ENCODE data around the gene PSMC6. TPM values are rescaled to one million over a fixed set of nuclear protein-coding genes. Genes with fewer than 3 reads are reported as not detected.
"Not testable (repeated sequence)": the region's sequence is repeated elsewhere in the genome, so short reads cannot be mapped to it uniquely, and the experiment has no call there.

Gene PSMC6
- total and polyA plus RNA-seq, 4 donors, result 108 to 124 (median 118) TPM

DNA sequence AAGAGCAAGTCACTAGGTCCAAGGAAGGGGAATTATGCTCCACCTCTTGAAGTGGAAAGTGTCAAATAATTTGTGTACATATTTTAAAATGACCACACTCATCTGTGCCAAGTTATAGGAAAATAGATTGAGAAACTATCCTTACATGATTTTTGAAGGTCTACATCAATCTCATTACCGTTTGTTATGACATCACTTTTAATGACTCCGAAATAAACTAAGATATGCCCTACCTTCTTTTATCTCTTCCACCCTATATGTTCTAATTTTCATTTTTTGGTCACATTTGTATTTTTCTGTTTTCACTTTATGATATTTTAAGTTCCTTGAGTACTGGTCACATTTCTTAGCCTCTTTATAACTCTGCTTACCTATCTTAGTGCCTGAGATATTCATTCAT, 3.3 kb upstream of the PSMC6 start:
- Histone ChIP-seq H3K27me3 (ENCODE audit: control insufficient read depth, insufficient read depth, low read length) (no peaks in the 10 kb centered on the region), H3K36me3 (ENCODE audit: control insufficient read depth, insufficient read depth, low read length) (no peaks in the 10 kb centered on the region), H3K4me1 (ENCODE audit: control insufficient read depth, insufficient read depth, low read length) (no peaks in the 10 kb centered on the region), H3K4me3 (ENCODE audit: low read depth, low read length) (no peak overlapping the region), H3K9me3 (ENCODE audit: control insufficient read depth, insufficient read depth, low read length) (no peaks in the 10 kb centered on the region), H3K27ac (ENCODE audit: low read depth, low read length) (no peak overlapping the region)
- no peak for DNase-seq (ENCODE audit: low read depth in 4 of 6, low spot score in 6 of 6)
- WGBS (ENCODE audit: insufficient coverage), result no CpG with 5 or more reads among the region's 2 CpGs

DNA sequence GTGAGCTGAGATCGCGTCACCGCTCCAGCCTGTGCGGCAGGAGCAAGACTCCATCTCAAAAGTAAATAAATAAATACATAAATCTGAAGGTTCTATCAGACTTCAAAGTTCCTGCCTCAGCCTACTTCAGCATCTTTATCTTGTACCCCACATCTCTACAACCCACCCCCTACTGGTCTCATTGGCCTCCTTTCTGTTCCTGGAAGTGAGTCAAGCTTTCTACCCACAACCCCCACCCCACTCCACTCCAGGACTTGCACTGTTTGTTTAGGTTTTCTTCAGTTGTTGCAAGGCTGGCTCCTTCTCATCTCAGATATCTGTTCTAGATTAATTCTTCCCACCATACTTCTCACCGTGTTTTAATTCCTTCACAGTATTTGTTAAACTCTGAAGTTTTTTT, 714 bp upstream of the PSMC6 start:
- Histone ChIP-seq H3K4me3 (ENCODE audit: low read depth, low read length) (peak overlapping the region; percentile 95), H3K4me1 (ENCODE audit: control insufficient read depth, insufficient read depth, low read length) (no peaks in the 10 kb centered on the region), H3K36me3 (ENCODE audit: control insufficient read depth, insufficient read depth, low read length) (peaks cover 5% of the 10 kb centered on the region), H3K27me3 (ENCODE audit: control insufficient read depth, insufficient read depth, low read length) (no peaks in the 10 kb centered on the region), H3K27ac (ENCODE audit: low read depth, low read length) (peak overlapping the region; percentile 87), H3K9me3 (ENCODE audit: control insufficient read depth, insufficient read depth, low read length) (no peaks in the 10 kb centered on the region)
- no CpG with 5 or more reads among the region's 5 CpGs for WGBS (ENCODE audit: insufficient coverage)
- DNase-seq (ENCODE audit: low read depth in 4 of 6, low spot score in 6 of 6), result peak in 1 of 6 donors; percentile 4

DNA sequence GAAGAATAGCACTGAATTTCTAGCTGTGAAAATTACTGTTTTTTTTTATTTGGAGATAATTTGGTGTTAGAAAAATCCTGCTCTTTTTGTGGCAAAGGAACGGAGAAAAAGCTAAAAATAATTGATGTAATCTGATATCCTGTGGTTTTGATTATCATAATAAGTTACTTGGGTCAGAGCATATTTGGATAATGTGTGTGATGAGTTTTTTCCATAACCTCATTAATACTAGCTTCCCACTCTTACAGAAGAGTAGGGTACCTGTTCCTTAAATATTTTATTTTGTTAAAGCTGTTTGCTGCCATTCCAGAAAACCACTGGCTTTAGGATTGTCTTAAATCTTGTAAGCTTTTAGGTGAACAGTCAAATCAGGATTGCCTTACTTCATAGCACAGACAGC, 4.7 kb downstream of the PSMC6 start:
- no peak overlapping the region for H3K27ac ChIP-seq (ENCODE audit: low read depth, low read length)
- no peaks in the 10 kb centered on the region for H3K9me3 ChIP-seq (ENCODE audit: control insufficient read depth, insufficient read depth, low read length)
- no peaks in the 10 kb centered on the region for H3K4me1 ChIP-seq (ENCODE audit: control insufficient read depth, insufficient read depth, low read length)
- no peak overlapping the region for H3K4me3 ChIP-seq (ENCODE audit: low read depth, low read length)
- no CpG with 5 or more reads among the region's 1 CpG for WGBS (ENCODE audit: insufficient coverage)
- H3K36me3 ChIP-seq (ENCODE audit: control insufficient read depth, insufficient read depth, low read length), result peaks cover 30% of the 10 kb centered on the region
- DNase-seq (ENCODE audit: low read depth in 4 of 6, low spot score in 6 of 6), result no peak
- no peaks in the 10 kb centered on the region for H3K27me3 ChIP-seq (ENCODE audit: control insufficient read depth, insufficient read depth, low read length)

DNA sequence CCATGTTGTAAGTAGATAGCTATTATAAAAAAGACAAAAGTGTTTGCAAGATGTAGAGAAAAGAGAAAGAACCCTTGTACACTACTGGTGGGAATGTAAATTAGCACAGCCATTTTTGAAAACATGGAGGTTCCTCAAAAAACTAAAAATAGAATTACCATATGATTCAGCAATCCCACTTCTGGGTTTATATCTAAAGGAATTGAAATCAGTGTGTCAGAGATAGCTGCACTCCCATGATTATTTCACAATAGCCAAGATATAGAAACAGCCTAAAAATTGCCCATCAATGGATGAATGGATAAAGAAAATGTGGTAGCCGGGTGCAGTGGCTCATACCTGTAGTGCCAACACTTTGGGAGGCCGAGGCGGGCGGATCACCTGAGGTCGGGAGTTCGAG, 9.2 kb downstream of the PSMC6 start:
- no peak overlapping the region for H3K27ac ChIP-seq (ENCODE audit: low read depth, low read length)
- no peaks in the 10 kb centered on the region for H3K9me3 ChIP-seq (ENCODE audit: control insufficient read depth, insufficient read depth, low read length)
- H3K4me1 ChIP-seq (ENCODE audit: control insufficient read depth, insufficient read depth, low read length), result no peaks in the 10 kb centered on the region
- WGBS (ENCODE audit: insufficient coverage), result 96% methylated on average over 3 of the region's 6 CpGs
- H3K27me3 ChIP-seq (ENCODE audit: control insufficient read depth, insufficient read depth, low read length), result no peaks in the 10 kb centered on the region
- peaks cover 40% of the 10 kb centered on the region for H3K36me3 ChIP-seq (ENCODE audit: control insufficient read depth, insufficient read depth, low read length)
- H3K4me3 ChIP-seq (ENCODE audit: low read depth, low read length), result no peak overlapping the region
- DNase-seq (ENCODE audit: low read depth in 4 of 6, low spot score in 6 of 6), result no peak

DNA sequence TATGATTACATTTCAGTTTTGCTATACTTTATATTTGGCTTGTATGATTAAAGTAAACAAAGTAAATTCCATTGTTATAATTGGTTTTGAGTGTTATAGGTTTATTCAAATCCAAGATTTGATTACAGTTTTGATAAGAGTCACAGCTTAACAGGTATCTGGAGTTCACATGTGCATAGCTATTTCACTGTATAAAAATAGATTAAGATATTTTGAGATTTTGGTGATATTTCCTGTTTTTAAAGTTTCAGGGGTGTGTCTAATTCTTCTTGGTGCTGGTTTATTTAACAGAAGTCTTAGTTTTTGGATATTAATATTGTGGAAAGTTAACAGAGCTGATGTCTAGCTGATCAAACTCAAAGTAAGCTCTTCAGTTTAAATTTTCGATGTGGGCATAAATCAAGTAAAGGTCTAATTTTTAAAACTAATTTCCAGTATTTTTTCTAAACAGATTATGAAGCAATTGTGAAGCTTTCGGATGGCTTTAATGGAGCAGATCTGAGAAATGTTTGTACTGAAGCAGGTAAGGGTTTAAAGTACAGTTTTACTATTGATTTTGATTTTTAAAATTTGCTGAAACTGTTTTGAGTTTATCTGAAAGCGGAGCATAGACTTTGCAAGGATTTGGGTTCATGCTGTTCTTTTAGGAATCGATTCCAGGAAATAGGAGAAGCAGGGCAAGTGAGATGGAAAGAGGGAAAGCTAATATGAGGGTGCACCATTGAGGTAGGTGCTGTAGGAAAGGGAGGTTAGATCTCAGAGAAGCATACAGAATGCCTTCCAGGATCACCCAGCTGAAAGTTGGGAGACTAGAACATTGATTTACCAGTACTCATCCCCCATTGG, 16.7 kb downstream of the PSMC6 start:
- Histone ChIP-seq H3K27ac (ENCODE audit: low read depth, low read length) (no peak overlapping the region), H3K4me3 (ENCODE audit: low read depth, low read length) (no peak overlapping the region), H3K36me3 (ENCODE audit: control insufficient read depth, insufficient read depth, low read length) (peaks cover 32% of the 10 kb centered on the region)

DNA sequence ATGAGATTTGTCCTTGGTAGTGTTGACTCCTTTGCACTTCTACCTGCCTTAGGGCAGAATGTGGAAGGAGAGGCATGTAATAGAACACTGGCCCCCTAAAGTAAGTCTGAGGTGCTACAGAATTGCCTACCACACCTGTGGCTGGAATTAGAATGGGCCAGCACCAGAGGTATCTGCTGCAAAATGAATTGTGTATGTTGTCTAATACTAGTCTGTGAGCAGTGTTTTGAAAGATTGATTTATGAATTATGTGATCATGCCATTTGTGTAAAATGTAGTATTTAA, 17.3 kb downstream of the PSMC6 start:
- Histone ChIP-seq H3K4me1 (ENCODE audit: control insufficient read depth, insufficient read depth, low read length) (no peaks in the 10 kb centered on the region), H3K9me3 (ENCODE audit: control insufficient read depth, insufficient read depth, low read length) (no peaks in the 10 kb centered on the region), H3K4me3 (ENCODE audit: low read depth, low read length) (no peak overlapping the region), H3K27me3 (ENCODE audit: control insufficient read depth, insufficient read depth, low read length) (no peaks in the 10 kb centered on the region), H3K27ac (ENCODE audit: low read depth, low read length) (no peak overlapping the region), H3K36me3 (ENCODE audit: control insufficient read depth, insufficient read depth, low read length) (peaks cover 37% of the 10 kb centered on the region)
- DNase-seq (ENCODE audit: low read depth in 4 of 6, low spot score in 6 of 6), result no peak

More for the DNA sequence above, 16.7 kb downstream of the PSMC6 start:
- 94% methylated on average over 2 of the region's 4 CpGs for WGBS (ENCODE audit: insufficient coverage)
- no peaks in the 10 kb centered on the region for H3K4me1 ChIP-seq (ENCODE audit: control insufficient read depth, insufficient read depth, low read length)
- H3K27me3 ChIP-seq (ENCODE audit: control insufficient read depth, insufficient read depth, low read length), result no peaks in the 10 kb centered on the region
- no peak for DNase-seq (ENCODE audit: low read depth in 4 of 6, low spot score in 6 of 6)
- H3K9me3 ChIP-seq (ENCODE audit: control insufficient read depth, insufficient read depth, low read length), result no peaks in the 10 kb centered on the region

DNA sequence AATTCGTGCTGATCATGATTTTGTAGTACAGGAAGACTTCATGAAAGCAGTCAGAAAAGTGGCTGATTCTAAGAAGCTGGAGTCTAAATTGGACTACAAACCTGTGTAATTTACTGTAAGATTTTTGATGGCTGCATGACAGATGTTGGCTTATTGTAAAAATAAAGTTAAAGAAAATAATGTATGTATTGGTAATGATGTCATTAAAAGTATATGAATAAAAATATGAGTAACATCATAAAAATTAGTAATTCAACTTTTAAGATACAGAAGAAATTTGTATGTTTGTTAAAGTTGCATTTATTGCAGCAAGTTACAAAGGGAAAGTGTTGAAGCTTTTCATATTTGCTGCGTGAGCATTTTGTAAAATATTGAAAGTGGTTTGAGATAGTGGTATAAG, 20.5 kb downstream of the PSMC6 start:
- H3K4me3 ChIP-seq (ENCODE audit: low read depth, low read length); H3K27ac ChIP-seq (ENCODE audit: low read depth, low read length); H3K9me3 ChIP-seq (ENCODE audit: control insufficient read depth, insufficient read depth, low read length); H3K27me3 ChIP-seq (ENCODE audit: control insufficient read depth, insufficient read depth, low read length); DNase-seq (ENCODE audit: low read depth in 4 of 6, low spot score in 6 of 6); H3K4me1 ChIP-seq (ENCODE audit: control insufficient read depth, insufficient read depth, low read length): not testable (repeated sequence)
- WGBS (ENCODE audit: insufficient coverage), result 100% methylated on average over 1 of the region's 2 CpGs
- H3K36me3 ChIP-seq (ENCODE audit: control insufficient read depth, insufficient read depth, low read length), result peaks cover 24% of the 10 kb centered on the region

DNA sequence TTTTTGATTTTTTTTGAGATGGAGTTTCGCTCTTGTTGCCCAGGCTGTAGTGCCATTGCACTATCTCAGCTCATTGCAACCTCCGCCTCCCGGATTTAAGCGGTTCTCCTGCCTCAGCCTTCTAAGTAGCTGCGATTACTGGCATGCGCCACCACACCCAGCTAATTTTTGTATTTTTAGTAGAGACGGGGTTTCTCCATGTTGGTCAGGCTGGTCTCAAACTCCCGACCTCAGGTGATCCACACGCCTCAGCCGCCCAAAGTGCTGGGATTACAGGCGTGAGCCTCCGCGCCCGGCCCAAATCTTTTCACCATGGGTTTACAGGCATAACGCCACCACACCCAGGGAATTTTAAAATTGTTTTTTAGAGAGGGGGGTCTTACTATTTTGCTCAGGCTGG, 22.0 kb downstream of the PSMC6 start:
- not testable (repeated sequence) for H3K9me3 ChIP-seq (ENCODE audit: control insufficient read depth, insufficient read depth, low read length); H3K4me1 ChIP-seq (ENCODE audit: control insufficient read depth, insufficient read depth, low read length); H3K27me3 ChIP-seq (ENCODE audit: control insufficient read depth, insufficient read depth, low read length); H3K27ac ChIP-seq (ENCODE audit: low read depth, low read length); H3K4me3 ChIP-seq (ENCODE audit: low read depth, low read length); DNase-seq (ENCODE audit: low read depth in 4 of 6, low spot score in 6 of 6)
- 87% methylated on average over 4 of the region's 15 CpGs for WGBS (ENCODE audit: insufficient coverage)
- H3K36me3 ChIP-seq (ENCODE audit: control insufficient read depth, insufficient read depth, low read length), result peaks cover 20% of the 10 kb centered on the region

DNA sequence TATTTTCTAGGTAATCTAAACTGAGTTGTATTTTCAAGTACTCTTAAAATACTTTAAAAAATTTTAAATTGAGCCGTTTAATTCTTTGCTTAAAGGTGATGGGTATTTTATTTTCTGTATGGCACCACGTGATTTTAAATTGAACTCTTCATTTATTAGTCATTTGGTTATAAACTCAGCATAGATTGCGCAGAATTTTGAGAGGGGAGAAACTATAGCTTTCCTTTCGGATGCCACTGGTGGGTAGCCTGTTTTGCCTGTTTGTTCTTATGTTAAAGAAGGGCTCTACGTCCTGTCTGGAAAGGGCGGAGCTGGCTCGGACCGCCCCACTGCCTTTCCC, 22.6 kb downstream of the PSMC6 start:
- no peaks in the 10 kb centered on the region for H3K27me3 ChIP-seq (ENCODE audit: control insufficient read depth, insufficient read depth, low read length)
- H3K36me3 ChIP-seq (ENCODE audit: control insufficient read depth, insufficient read depth, low read length), result peaks cover 18% of the 10 kb centered on the region
- H3K4me3 ChIP-seq (ENCODE audit: low read depth, low read length), result peak overlapping the region; percentile 42
- H3K4me1 ChIP-seq (ENCODE audit: control insufficient read depth, insufficient read depth, low read length), result peaks cover 9% of the 10 kb centered on the region
- WGBS (ENCODE audit: insufficient coverage), result 0% methylated on average over 3 of the region's 8 CpGs
- H3K27ac ChIP-seq (ENCODE audit: low read depth, low read length), result peak overlapping the region; percentile 62
- no peaks in the 10 kb centered on the region for H3K9me3 ChIP-seq (ENCODE audit: control insufficient read depth, insufficient read depth, low read length)
- no peak for DNase-seq (ENCODE audit: low read depth in 4 of 6, low spot score in 6 of 6)

DNA sequence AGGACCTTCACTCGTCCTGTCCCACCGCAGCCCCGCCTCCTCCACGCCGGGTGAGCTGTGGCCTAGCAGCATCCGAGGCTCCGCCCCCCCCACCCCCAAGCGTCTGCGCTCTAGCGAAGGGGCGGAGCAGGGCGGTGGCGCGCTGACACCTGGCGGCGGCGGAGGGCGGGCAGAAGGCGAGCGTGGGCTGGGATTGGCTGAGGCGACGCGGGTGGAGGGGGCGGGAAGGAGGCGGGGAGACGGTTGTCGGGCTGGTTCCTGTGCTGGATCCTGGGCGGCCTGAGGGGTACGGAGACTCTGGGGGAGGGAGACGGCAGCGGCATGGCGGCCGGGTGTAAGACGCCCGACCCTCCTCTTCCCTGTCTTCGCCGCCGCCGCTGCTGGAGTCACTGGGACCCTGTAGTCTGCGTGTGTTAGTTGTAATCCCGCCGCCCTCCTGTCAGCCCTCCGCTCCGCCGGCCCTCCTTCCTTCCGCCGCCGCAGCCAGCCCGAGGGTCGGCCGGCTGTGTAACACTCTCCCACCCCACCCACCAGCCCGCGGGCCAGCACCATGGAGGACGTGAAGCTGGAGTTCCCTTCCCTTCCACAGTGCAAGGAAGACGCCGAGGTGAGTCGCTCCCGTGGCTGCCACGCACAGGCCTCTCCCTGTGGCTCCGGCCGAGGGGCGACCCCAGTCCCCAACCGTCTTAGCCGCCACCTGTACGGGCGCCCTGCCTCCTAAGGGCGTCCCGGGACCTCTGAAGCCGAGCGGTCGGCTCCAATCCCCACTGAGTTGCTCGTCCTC, 23.1 kb downstream of the PSMC6 start, which contains the start of gene STYX:
Gene STYX (plus strand): TSS at position 242 of the 784 bp plus-strand sequence. CDS start 309 bp downstream, at position 551.
- DNase-seq (ENCODE audit: low read depth in 4 of 6, low spot score in 6 of 6), result peak; percentile 81 to 99 (median 94)
- H3K4me1 ChIP-seq (ENCODE audit: control insufficient read depth, insufficient read depth, low read length), result peaks cover 9% of the 10 kb centered on the region
- no peaks in the 10 kb centered on the region for H3K27me3 ChIP-seq (ENCODE audit: control insufficient read depth, insufficient read depth, low read length)
- H3K4me3 ChIP-seq (ENCODE audit: low read depth, low read length), result peak within 1 kb of the TSS; percentile 95
- H3K36me3 ChIP-seq (ENCODE audit: control insufficient read depth, insufficient read depth, low read length), result peaks cover 18% of the 10 kb centered on the region
- H3K27ac ChIP-seq (ENCODE audit: low read depth, low read length), result peak within 1 kb of the TSS; percentile 88
- under 1% methylated on average over 71 of the region's 72 CpGs for WGBS (ENCODE audit: insufficient coverage)
- no peaks in the 10 kb centered on the region for H3K9me3 ChIP-seq (ENCODE audit: control insufficient read depth, insufficient read depth, low read length)
